ENCODE measurements around the gene GCGR. TPM values are rescaled to one million over a fixed set of nuclear protein-coding genes. Genes with fewer than 3 reads are reported as not detected.

Gene GCGR
- total RNA-seq, 2 experiments from 2014 or later = not detected

- H3K9me3 Mint-ChIP-seq = no peaks in the 10 kb centered on the region
- peaks cover 53% of the 10 kb centered on the region for H3K36me3 Mint-ChIP-seq
- CTCF ChIA-PET = no interaction called here
- H3K4me1 Mint-ChIP-seq (ENCODE audit: low read depth) = no peaks in the 10 kb centered on the region
- no peaks in the 10 kb centered on the region for H3K27me3 Mint-ChIP-seq
- POLR2A ChIA-PET = interaction anchor here (0.7 kb wide), 1 partner anchor 377 kb away, joined by 3 read pairs; no protein-coding TSS in a partner anchor
- intact Hi-C loops (cut with micrococcal nuclease) = no loop called here
- no peak for DNase-seq
- H3K27ac Mint-ChIP-seq = no peak overlapping the region
- no peak overlapping the region for H3K4me3 Mint-ChIP-seq
These were observed 45.5 kb downstream of the GCGR start for GRCh38 chr17:81849457-81849856.

GRCh38 chr17:81851423-81851822 lies 47.5 kb downstream of the GCGR start:
- H3K36me3 Mint-ChIP-seq = peaks cover 47% of the 10 kb centered on the region
- no peak for DNase-seq
- H3K27me3 Mint-ChIP-seq = no peaks in the 10 kb centered on the region
- H3K4me1 Mint-ChIP-seq (ENCODE audit: low read depth) = no peaks in the 10 kb centered on the region
- intact Hi-C loops (cut with micrococcal nuclease) = no loop called here
- POLR2A ChIA-PET = interaction anchor here (0.7 kb wide), 1 partner anchor 18 kb away, joined by 3 read pairs; the partner anchor contains the start of gene MCRIP1
- H3K9me3 Mint-ChIP-seq = no peaks in the 10 kb centered on the region
- H3K27ac Mint-ChIP-seq = no peak overlapping the region
- CTCF ChIA-PET = no interaction called here
- no peak overlapping the region for H3K4me3 Mint-ChIP-seq

GRCh38 chr17:81852237-81852636 lies 48.3 kb downstream of the GCGR start:
- H3K9me3 Mint-ChIP-seq = no peaks in the 10 kb centered on the region
- H3K36me3 Mint-ChIP-seq = peaks cover 39% of the 10 kb centered on the region
- CTCF ChIA-PET = no interaction called here
- POLR2A ChIA-PET = no interaction called here
- DNase-seq = no peak
- H3K27ac Mint-ChIP-seq = no peak overlapping the region
- intact Hi-C loops (cut with micrococcal nuclease) = no loop called here
- H3K4me1 Mint-ChIP-seq (ENCODE audit: low read depth) = peaks cover under 1% of the 10 kb centered on the region
- H3K27me3 Mint-ChIP-seq = no peaks in the 10 kb centered on the region
- H3K4me3 Mint-ChIP-seq = no peak overlapping the region

- no peak overlapping the region for H3K27ac Mint-ChIP-seq
- peaks cover 56% of the 10 kb centered on the region for H3K36me3 Mint-ChIP-seq
- POLR2A ChIA-PET = interaction anchor here (0.6 to 1.4 kb wide), 3 partner anchors 12 to 47 kb away, joined by 4 to 5 read pairs (median 4); partner anchors contain the start of gene NPB
These were observed 51.2 kb downstream of the GCGR start for GRCh38 chr17:81854974-81855774.

GRCh38 chr17:81858170-81858966 lies 54.4 kb downstream of the GCGR start:
- H3K4me3 Mint-ChIP-seq = peak overlapping the region; percentile 88
- CTCF ChIA-PET = interaction anchor here (1.2 kb wide), 1 partner anchor 11 kb away, joined by 4 read pairs; no protein-coding TSS in a partner anchor
- H3K27me3 Mint-ChIP-seq = no peaks in the 10 kb centered on the region
- H3K9me3 Mint-ChIP-seq = no peaks in the 10 kb centered on the region
- H3K4me1 Mint-ChIP-seq (ENCODE audit: low read depth) = peaks cover 38% of the 10 kb centered on the region
- no peak for DNase-seq
- intact Hi-C loops (cut with micrococcal nuclease) = no loop called here
- peaks cover 52% of the 10 kb centered on the region for H3K36me3 Mint-ChIP-seq
- peak overlapping the region; percentile 18 for H3K27ac Mint-ChIP-seq
- POLR2A ChIA-PET = interaction anchor here (1.0 to 1.5 kb wide), 3 partner anchors 12 to 25 kb away, joined by 3 to 8 read pairs (median 5); partner anchors contain the start of gene MCRIP1

More at GRCh38 chr17:81854974-81855774, 51.2 kb downstream of the GCGR start:
- Mint-ChIP-seq H3K9me3 (no peaks in the 10 kb centered on the region), H3K27me3 (no peaks in the 10 kb centered on the region), H3K4me3 (no peak overlapping the region), H3K4me1 (ENCODE audit: low read depth) (peaks cover 25% of the 10 kb centered on the region)
- DNase-seq = no peak
- intact Hi-C loops (cut with micrococcal nuclease) = no loop called here
- CTCF ChIA-PET = interaction anchor here (0.6 to 1.6 kb wide), 3 partner anchors 21 to 121 kb away, joined by 3 to 4 read pairs (median 3); no protein-coding TSS in a partner anchor

GRCh38 chr17:81858967-81859905 lies 55.3 kb downstream of the GCGR start:
- ChIA-PET CTCF (interaction anchor here (1.2 kb wide), 1 partner anchor 10 kb away, joined by 4 read pairs; no protein-coding TSS in a partner anchor), POLR2A (interaction anchor here (0.7 to 1.5 kb wide), 5 partner anchors 11 to 175 kb away, joined by 3 to 8 read pairs (median 4); partner anchors contain the start of genes ARL16, HGS, MCRIP1 and MRPL12)
- intact Hi-C loops (cut with micrococcal nuclease) = no loop called here
- H3K4me1 Mint-ChIP-seq (ENCODE audit: low read depth) = peaks cover 44% of the 10 kb centered on the region
- peak overlapping the region; percentile 79 for H3K27ac Mint-ChIP-seq
- peak overlapping the region; percentile 88 for H3K4me3 Mint-ChIP-seq
- H3K9me3 Mint-ChIP-seq = no peaks in the 10 kb centered on the region
- peak; percentile 27 for DNase-seq
- no peaks in the 10 kb centered on the region for H3K27me3 Mint-ChIP-seq
- H3K36me3 Mint-ChIP-seq = peaks cover 51% of the 10 kb centered on the region

- intact Hi-C loops (cut with micrococcal nuclease) = loop anchor here (1.0 to 2.0 kb wide), 7 partner anchors 11 to 345 kb away; partner anchors contain the start of genes ARHGDIA, ARL16, ASPSCR1 and CENPX
- Mint-ChIP-seq H3K4me3 (peak within 1 kb of the TSS; percentile 95), H3K36me3 (peaks cover 47% of the 10 kb centered on the region), H3K4me1 (ENCODE audit: low read depth) (peaks cover 44% of the 10 kb centered on the region), H3K27me3 (no peaks in the 10 kb centered on the region), H3K9me3 (no peaks in the 10 kb centered on the region), H3K27ac (peak within 1 kb of the TSS; percentile 96)
- ChIA-PET POLR2A (interaction anchor here (0.7 to 1.9 kb wide), 6 partner anchors 10 to 239 kb away, joined by 3 to 21 read pairs (median 4); partner anchors contain the start of genes ARHGDIA and MRPL12), CTCF (interaction anchor here (1.2 to 1.6 kb wide), 2 partner anchors 9 to 10 kb away, joined by 4 to 8 read pairs; no protein-coding TSS in a partner anchor)
- peak; percentile 26 for DNase-seq
These were observed 56.2 kb downstream of the GCGR start, which contains the start of gene P4HB for GRCh38 chr17:81859906-81860755. TSS of gene P4HB (minus strand) at chr17:81860535. CDS start at chr17:81860471, 64 bp downstream.

GRCh38 chr17:81860756-81861568 lies 57.0 kb downstream of the GCGR start:
- H3K27ac Mint-ChIP-seq = peak overlapping the region; percentile 96
- intact Hi-C loops (cut with micrococcal nuclease) = loop anchor here (1.0 to 2.0 kb wide), 7 partner anchors 10 to 346 kb away; partner anchors contain the start of genes ARHGDIA, ARL16, ASPSCR1 and CENPX
- peaks cover 47% of the 10 kb centered on the region for H3K36me3 Mint-ChIP-seq
- ChIA-PET CTCF (interaction anchor here (1.6 kb wide), 1 partner anchor 9 kb away, joined by 8 read pairs; no protein-coding TSS in a partner anchor), POLR2A (interaction anchor here (1.0 to 1.9 kb wide), 3 partner anchors 9 to 238 kb away, joined by 3 to 21 read pairs (median 3); partner anchors contain the start of genes ARHGDIA and MRPL12)
- peaks cover 48% of the 10 kb centered on the region for H3K4me1 Mint-ChIP-seq (ENCODE audit: low read depth)
- H3K4me3 Mint-ChIP-seq = peak overlapping the region; percentile 95
- peak; percentile 100 for DNase-seq
- H3K9me3 Mint-ChIP-seq = no peaks in the 10 kb centered on the region
- H3K27me3 Mint-ChIP-seq = no peaks in the 10 kb centered on the region

GRCh38 chr17:81863123-81863675 lies 59.2 kb downstream of the GCGR start:
- Mint-ChIP-seq H3K27ac (peak overlapping the region; percentile 56), H3K4me1 (ENCODE audit: low read depth) (peaks cover 55% of the 10 kb centered on the region), H3K9me3 (no peaks in the 10 kb centered on the region), H3K36me3 (peaks cover 55% of the 10 kb centered on the region), H3K27me3 (no peaks in the 10 kb centered on the region), H3K4me3 (peak overlapping the region; percentile 58)
- intact Hi-C loops (cut with micrococcal nuclease) = no loop called here
- DNase-seq = no peak
- CTCF ChIA-PET = no interaction called here
- POLR2A ChIA-PET = no interaction called here

Data from activated CD4-positive, alpha-beta memory T cell treated with anti-CD3 and anti-CD28 coated beads for 36 hours (primary cell).